Measurements from ENCODE around the gene RECK. TPM values are rescaled to one million over a fixed set of nuclear protein-coding genes. Genes with fewer than 3 reads are reported as not detected.

Gene RECK
- total and polyA plus RNA-seq, 2 experiments from 2014 or later: 8.1 to 11.6 TPM

DNA sequence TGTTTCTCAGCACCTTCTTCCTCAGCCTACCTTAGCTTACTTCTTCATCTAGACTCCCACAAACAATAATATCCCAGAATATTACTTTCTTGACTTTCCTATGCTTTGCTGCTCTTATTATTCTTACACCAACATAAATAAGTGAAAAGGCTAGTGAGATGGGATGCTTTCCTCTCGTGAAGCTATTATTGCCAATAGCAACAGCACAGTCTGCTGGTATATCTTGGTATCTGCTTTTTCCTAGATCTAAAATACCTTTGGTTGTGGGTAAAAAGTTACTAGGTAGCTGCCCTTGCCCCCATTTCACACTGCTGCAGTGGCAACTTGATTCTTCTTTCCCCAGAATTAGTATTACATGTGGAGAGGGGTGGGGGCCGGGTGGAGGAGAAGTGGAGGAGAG is 73.7 kb downstream of the RECK start:
- Mint-ChIP-seq H3K27me3 (ENCODE audit: insufficient read depth, low read depth, poor library complexity) (no peaks in the 10 kb centered on the region), H3K36me3 (ENCODE audit: low read depth) (no peaks in the 10 kb centered on the region), H3K4me1 (no peaks in the 10 kb centered on the region), H3K27ac (no peak overlapping the region), H3K4me3 (no peak overlapping the region), H3K9me3 (no peaks in the 10 kb centered on the region)
- no peaks in the 10 kb centered on the region for H3K4me1 ChIP-seq (ENCODE audit: insufficient read depth)
- DNase-seq (ENCODE audit: low spot score): no peak
- H3K27ac ChIP-seq (ENCODE audit: low read depth): no peak overlapping the region
- no peaks in the 10 kb centered on the region for H3K9me2 ChIP-seq (ENCODE audit: insufficient read depth)
- no peak overlapping the region for H2AFZ ChIP-seq
- no peak overlapping the region for H3K4me3 ChIP-seq
- H3F3A ChIP-seq (replicated peaks; ENCODE audit: low read depth): no peaks in the 10 kb centered on the region
- ATAC-seq: no peak
- no peaks in the 10 kb centered on the region for H3K79me2 ChIP-seq (replicated peaks; ENCODE audit: insufficient read depth)
- no peak for TF ChIP-seq ZNF331 (CRISPR knock-in tag; IDR thresholded peaks at IDR 0.05; ENCODE audit: low read depth)
- TF ChIP-seq, protein P1, sequence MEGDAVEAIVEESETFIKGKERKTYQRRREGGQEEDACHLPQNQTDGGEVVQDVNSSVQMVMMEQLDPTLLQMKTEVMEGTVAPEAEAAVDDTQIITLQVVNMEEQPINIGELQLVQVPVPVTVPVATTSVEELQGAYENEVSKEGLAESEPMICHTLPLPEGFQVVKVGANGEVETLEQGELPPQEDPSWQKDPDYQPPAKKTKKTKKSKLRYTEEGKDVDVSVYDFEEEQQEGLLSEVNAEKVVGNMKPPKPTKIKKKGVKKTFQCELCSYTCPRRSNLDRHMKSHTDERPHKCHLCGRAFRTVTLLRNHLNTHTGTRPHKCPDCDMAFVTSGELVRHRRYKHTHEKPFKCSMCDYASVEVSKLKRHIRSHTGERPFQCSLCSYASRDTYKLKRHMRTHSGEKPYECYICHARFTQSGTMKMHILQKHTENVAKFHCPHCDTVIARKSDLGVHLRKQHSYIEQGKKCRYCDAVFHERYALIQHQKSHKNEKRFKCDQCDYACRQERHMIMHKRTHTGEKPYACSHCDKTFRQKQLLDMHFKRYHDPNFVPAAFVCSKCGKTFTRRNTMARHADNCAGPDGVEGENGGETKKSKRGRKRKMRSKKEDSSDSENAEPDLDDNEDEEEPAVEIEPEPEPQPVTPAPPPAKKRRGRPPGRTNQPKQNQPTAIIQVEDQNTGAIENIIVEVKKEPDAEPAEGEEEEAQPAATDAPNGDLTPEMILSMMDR (conservative IDR thresholded peaks at IDR 0.05; ENCODE audit: low read depth in 2 of 2): peak; percentile 22 to 43; a peak in 2 of 4 replicates
- no peaks in the 10 kb centered on the region for H4K20me1 ChIP-seq (replicated peaks; ENCODE audit: insufficient read depth)
- no peak overlapping the region for H3K4me2 ChIP-seq
- no peaks in the 10 kb centered on the region; the same call in 1 of the 2 replicates for H3K36me3 ChIP-seq (ENCODE audit: insufficient read depth)
- H3K27me3 ChIP-seq (ENCODE audit: insufficient read depth): no peaks in the 10 kb centered on the region

DNA sequence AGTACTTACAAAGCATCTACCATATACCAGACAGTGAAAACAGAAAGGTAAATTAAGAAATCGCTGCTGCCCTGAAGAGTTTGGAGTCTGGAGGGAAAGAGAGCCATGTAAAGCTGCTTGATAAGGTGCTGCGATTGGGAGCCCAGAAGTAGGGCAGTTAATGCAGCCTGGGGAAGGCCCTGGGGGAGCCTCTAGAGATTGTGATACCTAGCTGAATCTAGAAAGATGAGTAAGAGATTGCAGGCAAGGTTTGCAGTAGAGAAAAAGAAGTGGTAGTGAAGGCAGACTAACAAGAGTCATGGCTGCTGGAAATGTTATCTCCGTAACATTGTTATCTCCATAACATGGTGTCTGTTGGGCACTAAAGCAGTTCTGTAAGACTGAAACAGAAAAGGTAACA is 75.8 kb downstream of the RECK start:
- no peaks in the 10 kb centered on the region for H3K27me3 ChIP-seq (ENCODE audit: insufficient read depth)
- no peak overlapping the region for H3K27ac ChIP-seq (ENCODE audit: low read depth)
- no peaks in the 10 kb centered on the region for H3K79me2 ChIP-seq (replicated peaks; ENCODE audit: insufficient read depth)
- H3K9me3 Mint-ChIP-seq: no peaks in the 10 kb centered on the region
- H3K9me2 ChIP-seq (ENCODE audit: insufficient read depth): no peaks in the 10 kb centered on the region
- H3K4me2 ChIP-seq: no peak overlapping the region
- no peaks in the 10 kb centered on the region for H3K36me3 Mint-ChIP-seq (ENCODE audit: low read depth)
- no peaks in the 10 kb centered on the region for H3F3A ChIP-seq (replicated peaks; ENCODE audit: low read depth)
- H3K4me1 Mint-ChIP-seq: no peaks in the 10 kb centered on the region
- peaks cover 2% of the 10 kb centered on the region for H3K27me3 Mint-ChIP-seq (ENCODE audit: insufficient read depth, low read depth, poor library complexity)
- no peaks in the 10 kb centered on the region for H3K4me1 ChIP-seq (ENCODE audit: insufficient read depth)
- no peak overlapping the region for H3K27ac Mint-ChIP-seq
- no peak overlapping the region for H3K4me3 Mint-ChIP-seq
- no peak for DNase-seq (ENCODE audit: low spot score)
- ATAC-seq: no peak
- no peak overlapping the region for H3K4me3 ChIP-seq
- H3K36me3 ChIP-seq (ENCODE audit: insufficient read depth): no peaks in the 10 kb centered on the region; the same call in 1 of the 2 replicates
- H4K20me1 ChIP-seq (replicated peaks; ENCODE audit: insufficient read depth): no peaks in the 10 kb centered on the region
- H2AFZ ChIP-seq: no peak overlapping the region
- TF ChIP-seq EZH2 (IDR thresholded peaks at IDR 0.05; ENCODE audit: low read depth, unreplicated experiment): no peak
- TF ChIP-seq, protein P2, sequence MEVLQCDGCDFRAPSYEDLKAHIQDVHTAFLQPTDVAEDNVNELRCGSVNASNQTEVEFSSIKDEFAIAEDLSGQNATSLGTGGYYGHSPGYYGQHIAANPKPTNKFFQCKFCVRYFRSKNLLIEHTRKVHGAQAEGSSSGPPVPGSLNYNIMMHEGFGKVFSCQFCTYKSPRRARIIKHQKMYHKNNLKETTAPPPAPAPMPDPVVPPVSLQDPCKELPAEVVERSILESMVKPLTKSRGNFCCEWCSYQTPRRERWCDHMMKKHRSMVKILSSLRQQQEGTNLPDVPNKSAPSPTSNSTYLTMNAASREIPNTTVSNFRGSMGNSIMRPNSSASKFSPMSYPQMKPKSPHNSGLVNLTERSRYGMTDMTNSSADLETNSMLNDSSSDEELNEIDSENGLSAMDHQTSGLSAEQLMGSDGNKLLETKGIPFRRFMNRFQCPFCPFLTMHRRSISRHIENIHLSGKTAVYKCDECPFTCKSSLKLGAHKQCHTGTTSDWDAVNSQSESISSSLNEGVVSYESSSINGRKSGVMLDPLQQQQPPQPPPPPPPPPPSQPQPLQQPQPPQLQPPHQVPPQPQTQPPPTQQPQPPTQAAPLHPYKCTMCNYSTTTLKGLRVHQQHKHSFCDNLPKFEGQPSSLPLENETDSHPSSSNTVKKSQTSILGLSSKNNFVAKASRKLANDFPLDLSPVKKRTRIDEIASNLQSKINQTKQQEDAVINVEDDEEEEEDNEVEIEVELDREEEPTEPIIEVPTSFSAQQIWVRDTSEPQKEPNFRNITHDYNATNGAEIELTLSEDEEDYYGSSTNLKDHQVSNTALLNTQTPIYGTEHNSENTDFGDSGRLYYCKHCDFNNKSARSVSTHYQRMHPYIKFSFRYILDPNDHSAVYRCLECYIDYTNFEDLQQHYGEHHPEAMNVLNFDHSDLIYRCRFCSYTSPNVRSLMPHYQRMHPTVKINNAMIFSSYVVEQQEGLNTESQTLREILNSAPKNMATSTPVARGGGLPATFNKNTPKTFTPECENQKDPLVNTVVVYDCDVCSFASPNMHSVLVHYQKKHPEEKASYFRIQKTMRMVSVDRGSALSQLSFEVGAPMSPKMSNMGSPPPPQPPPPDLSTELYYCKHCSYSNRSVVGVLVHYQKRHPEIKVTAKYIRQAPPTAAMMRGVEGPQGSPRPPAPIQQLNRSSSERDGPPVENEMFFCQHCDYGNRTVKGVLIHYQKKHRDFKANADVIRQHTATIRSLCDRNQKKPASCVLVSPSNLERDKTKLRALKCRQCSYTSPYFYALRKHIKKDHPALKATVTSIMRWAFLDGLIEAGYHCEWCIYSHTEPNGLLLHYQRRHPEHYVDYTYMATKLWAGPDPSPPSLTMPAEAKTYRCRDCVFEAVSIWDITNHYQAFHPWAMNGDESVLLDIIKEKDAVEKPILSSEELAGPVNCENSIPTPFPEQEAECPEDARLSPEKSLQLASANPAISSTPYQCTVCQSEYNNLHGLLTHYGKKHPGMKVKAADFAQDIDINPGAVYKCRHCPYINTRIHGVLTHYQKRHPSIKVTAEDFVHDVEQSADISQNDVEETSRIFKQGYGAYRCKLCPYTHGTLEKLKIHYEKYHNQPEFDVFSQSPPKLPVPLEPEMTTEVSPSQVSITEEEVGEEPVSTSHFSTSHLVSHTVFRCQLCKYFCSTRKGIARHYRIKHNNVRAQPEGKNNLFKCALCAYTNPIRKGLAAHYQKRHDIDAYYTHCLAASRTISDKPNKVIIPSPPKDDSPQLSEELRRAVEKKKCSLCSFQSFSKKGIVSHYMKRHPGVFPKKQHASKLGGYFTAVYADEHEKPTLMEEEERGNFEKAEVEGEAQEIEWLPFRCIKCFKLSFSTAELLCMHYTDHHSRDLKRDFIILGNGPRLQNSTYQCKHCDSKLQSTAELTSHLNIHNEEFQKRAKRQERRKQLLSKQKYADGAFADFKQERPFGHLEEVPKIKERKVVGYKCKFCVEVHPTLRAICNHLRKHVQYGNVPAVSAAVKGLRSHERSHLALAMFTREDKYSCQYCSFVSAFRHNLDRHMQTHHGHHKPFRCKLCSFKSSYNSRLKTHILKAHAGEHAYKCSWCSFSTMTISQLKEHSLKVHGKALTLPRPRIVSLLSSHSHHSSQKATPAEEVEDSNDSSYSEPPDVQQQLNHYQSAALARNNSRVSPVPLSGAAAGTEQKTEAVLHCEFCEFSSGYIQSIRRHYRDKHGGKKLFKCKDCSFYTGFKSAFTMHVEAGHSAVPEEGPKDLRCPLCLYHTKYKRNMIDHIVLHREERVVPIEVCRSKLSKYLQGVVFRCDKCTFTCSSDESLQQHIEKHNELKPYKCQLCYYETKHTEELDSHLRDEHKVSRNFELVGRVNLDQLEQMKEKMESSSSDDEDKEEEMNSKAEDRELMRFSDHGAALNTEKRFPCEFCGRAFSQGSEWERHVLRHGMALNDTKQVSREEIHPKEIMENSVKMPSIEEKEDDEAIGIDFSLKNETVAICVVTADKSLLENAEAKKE (CRISPR knock-in tag; IDR thresholded peaks at IDR 0.05): no peak
- TF ChIP-seq, protein P3, sequence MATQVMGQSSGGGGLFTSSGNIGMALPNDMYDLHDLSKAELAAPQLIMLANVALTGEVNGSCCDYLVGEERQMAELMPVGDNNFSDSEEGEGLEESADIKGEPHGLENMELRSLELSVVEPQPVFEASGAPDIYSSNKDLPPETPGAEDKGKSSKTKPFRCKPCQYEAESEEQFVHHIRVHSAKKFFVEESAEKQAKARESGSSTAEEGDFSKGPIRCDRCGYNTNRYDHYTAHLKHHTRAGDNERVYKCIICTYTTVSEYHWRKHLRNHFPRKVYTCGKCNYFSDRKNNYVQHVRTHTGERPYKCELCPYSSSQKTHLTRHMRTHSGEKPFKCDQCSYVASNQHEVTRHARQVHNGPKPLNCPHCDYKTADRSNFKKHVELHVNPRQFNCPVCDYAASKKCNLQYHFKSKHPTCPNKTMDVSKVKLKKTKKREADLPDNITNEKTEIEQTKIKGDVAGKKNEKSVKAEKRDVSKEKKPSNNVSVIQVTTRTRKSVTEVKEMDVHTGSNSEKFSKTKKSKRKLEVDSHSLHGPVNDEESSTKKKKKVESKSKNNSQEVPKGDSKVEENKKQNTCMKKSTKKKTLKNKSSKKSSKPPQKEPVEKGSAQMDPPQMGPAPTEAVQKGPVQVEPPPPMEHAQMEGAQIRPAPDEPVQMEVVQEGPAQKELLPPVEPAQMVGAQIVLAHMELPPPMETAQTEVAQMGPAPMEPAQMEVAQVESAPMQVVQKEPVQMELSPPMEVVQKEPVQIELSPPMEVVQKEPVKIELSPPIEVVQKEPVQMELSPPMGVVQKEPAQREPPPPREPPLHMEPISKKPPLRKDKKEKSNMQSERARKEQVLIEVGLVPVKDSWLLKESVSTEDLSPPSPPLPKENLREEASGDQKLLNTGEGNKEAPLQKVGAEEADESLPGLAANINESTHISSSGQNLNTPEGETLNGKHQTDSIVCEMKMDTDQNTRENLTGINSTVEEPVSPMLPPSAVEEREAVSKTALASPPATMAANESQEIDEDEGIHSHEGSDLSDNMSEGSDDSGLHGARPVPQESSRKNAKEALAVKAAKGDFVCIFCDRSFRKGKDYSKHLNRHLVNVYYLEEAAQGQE (IDR thresholded peaks at IDR 0.05; ENCODE audit: unreplicated experiment): no peak
- TF ChIP-seq, protein P1 (conservative IDR thresholded peaks at IDR 0.05; ENCODE audit: low read depth in 2 of 2): no peak
- TF ChIP-seq EZH2phosphoT487 (IDR thresholded peaks at IDR 0.05; ENCODE audit: unreplicated experiment): no peak
